ENCODE results near the gene CREBL2.
A peak's percentile ranks its signal among the peaks of the same experiment; 100 is the strongest.

The CREBL2 gene

GRCh38 chr12:12682284-12682683 is 70.6 kb downstream of the CREBL2 start:
- no peak for DNase-seq

GRCh38 chr12:12683136-12683697 is 71.5 kb downstream of the CREBL2 start:
- no peak for DNase-seq

- DNase-seq: peak; percentile 56
Observed at GRCh38 chr12:12683725-12684124, 72.0 kb downstream of the CREBL2 start.

GRCh38 chr12:12684375-12685106 is 72.9 kb downstream of the CREBL2 start:
- DNase-seq: peak; percentile 95

GRCh38 chr12:12685305-12685704 is 73.6 kb downstream of the CREBL2 start:
- DNase-seq: peak; percentile 60

GRCh38 chr12:12686472-12686871 is 74.8 kb downstream of the CREBL2 start:
- DNase-seq: no peak

- no peak for DNase-seq
Observed at GRCh38 chr12:12686925-12687324, 75.2 kb downstream of the CREBL2 start.

- no peak for DNase-seq
Observed at GRCh38 chr12:12689647-12690300, 78.1 kb downstream of the CREBL2 start.

GRCh38 chr12:12691549-12691948 is 79.9 kb downstream of the CREBL2 start:
- no peak for DNase-seq

GRCh38 chr12:12693111-12693671 is 81.5 kb downstream of the CREBL2 start:
- DNase-seq: no peak

Data from NCI-H1105 treated with DMSO at 0.1 percent for 48 hours (cell line).